ENCODE results near the gene ITGA1. TPM values are rescaled to one million over a fixed set of nuclear protein-coding genes. Genes with fewer than 3 reads are reported as not detected.

ITGA1 gene
- total and polyA plus RNA-seq, 2 of the 13 experiments (the other 11 are each of a cell fraction or from before 2014, with no cell fraction given) = 23.1 to 28.6 TPM

- no peak for TF ChIP-seq ZNF609 (CRISPR knock-in tag; IDR thresholded peaks at IDR 0.05; ENCODE audit: borderline replicate concordance)
- TF ChIP-seq DBP (CRISPR knock-in tag; IDR thresholded peaks at IDR 0.05; ENCODE audit: not compliant biosample characterization) = peak; percentile 16
- no peak for TF ChIP-seq ZNF10 (CRISPR knock-in tag; IDR thresholded peaks at IDR 0.05; ENCODE audit: borderline replicate concordance, low read depth)
- peak; percentile 33; the same call in 1 of the 2 replicates for TF ChIP-seq HMGXB3 (CRISPR knock-in tag; IDR thresholded peaks at IDR 0.05; ENCODE audit: borderline replicate concordance)
- no peak for TF ChIP-seq TAF15 (IDR thresholded peaks at IDR 0.05; ENCODE audit: low read depth, low read length, poor library complexity, severe bottlenecking)
- TF ChIP-seq TBX2 (CRISPR knock-in tag; IDR thresholded peaks at IDR 0.05; ENCODE audit: borderline replicate concordance) = peak; percentile 83
- TF ChIP-seq MLX (CRISPR knock-in tag; IDR thresholded peaks at IDR 0.05) = no peak
- TF ChIP-seq MTF1 (CRISPR knock-in tag; IDR thresholded peaks at IDR 0.05) = no peak
- TF ChIP-seq PHF20 (CRISPR knock-in tag; IDR thresholded peaks at IDR 0.05) = peak; percentile 14; the same call in 1 of the 2 replicates
- TF ChIP-seq CBX5 (CRISPR knock-in tag; IDR thresholded peaks at IDR 0.05; ENCODE audit: borderline replicate concordance) = no peak
- no peak for TF ChIP-seq KDM1A (CRISPR knock-in tag; IDR thresholded peaks at IDR 0.05)
- TF ChIP-seq ZNF510 (CRISPR knock-in tag; IDR thresholded peaks at IDR 0.05; ENCODE audit: low read depth) = no peak; the same call in 1 of the 2 replicates
- TF ChIP-seq RFX1 (IDR thresholded peaks at IDR 0.05) = no peak
- no peak for TF ChIP-seq ZFP36 (IDR thresholded peaks at IDR 0.05; ENCODE audit: borderline replicate concordance, low read depth, low read length, partially characterized antibody)
- no peak for TF ChIP-seq ZBTB8A (CRISPR knock-in tag; IDR thresholded peaks at IDR 0.05; ENCODE audit: borderline replicate concordance, low read depth)
- TF ChIP-seq ZNF772 (CRISPR knock-in tag; IDR thresholded peaks at IDR 0.05) = peak; percentile 70
- TF ChIP-seq CEBPG (CRISPR knock-in tag; IDR thresholded peaks at IDR 0.05) = no peak; the same call in 1 of the 2 replicates
- TF ChIP-seq NFYB (CRISPR knock-in tag; IDR thresholded peaks at IDR 0.05) = no peak
These were observed 201.5 kb downstream of the ITGA1 start, which contains the start of gene ITGA2 (continued) for GRCh38 chr5:52989025-52989780.

Data from HepG2 (cell line).